Measurements from ENCODE around the gene KCNIP2.

DNA sequence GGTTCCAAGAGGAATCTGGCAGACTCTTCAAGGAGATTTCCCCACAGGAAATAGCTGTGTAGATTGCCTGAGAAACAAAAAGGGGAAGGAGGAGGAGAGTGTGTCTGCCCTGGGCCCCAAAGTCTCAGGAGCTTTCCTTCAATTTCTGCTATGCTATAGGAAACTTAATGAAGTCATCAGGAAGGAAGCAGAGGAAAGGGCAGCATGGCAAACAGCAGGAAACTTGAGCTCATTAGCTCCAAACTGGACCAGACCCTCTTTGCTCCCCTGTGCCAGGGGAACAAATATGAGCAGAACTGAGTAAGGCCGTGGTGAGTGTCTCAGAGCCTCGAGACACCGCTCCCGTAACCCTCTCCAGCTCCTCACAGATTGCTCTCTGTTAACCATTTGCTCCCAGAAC is 4.8 kb upstream of the KCNIP2 start:
- TF ChIP-seq POLR2A (IDR thresholded peaks at IDR 0.05), result no peak
- TF ChIP-seq, protein P1, sequence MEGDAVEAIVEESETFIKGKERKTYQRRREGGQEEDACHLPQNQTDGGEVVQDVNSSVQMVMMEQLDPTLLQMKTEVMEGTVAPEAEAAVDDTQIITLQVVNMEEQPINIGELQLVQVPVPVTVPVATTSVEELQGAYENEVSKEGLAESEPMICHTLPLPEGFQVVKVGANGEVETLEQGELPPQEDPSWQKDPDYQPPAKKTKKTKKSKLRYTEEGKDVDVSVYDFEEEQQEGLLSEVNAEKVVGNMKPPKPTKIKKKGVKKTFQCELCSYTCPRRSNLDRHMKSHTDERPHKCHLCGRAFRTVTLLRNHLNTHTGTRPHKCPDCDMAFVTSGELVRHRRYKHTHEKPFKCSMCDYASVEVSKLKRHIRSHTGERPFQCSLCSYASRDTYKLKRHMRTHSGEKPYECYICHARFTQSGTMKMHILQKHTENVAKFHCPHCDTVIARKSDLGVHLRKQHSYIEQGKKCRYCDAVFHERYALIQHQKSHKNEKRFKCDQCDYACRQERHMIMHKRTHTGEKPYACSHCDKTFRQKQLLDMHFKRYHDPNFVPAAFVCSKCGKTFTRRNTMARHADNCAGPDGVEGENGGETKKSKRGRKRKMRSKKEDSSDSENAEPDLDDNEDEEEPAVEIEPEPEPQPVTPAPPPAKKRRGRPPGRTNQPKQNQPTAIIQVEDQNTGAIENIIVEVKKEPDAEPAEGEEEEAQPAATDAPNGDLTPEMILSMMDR (IDR thresholded peaks at IDR 0.05), result no peak
- no peak for TF ChIP-seq EP300 (IDR thresholded peaks at IDR 0.05)

Data from ovary (tissue), 3 donors.